GM20431 (cell line): ENCODE results near the gene UGT1A9.

ENCODE experiments used
- in situ Hi-C: fragments of 300-500 bp; cut with MseI, MboI; formaldehyde crosslinking; loops from one replicate; pipeline ENCODE4 v1.15.0; 2020; ENCODE audit warnings: low sequenced_read_pairs; ENCODE audit not compliant: unreplicated experiment

Gene UGT1A9

GRCh38 chr2:233791883-233792329 lies 120.2 kb downstream of the UGT1A9 start:
- in situ Hi-C loops = no loop called here

DNA sequence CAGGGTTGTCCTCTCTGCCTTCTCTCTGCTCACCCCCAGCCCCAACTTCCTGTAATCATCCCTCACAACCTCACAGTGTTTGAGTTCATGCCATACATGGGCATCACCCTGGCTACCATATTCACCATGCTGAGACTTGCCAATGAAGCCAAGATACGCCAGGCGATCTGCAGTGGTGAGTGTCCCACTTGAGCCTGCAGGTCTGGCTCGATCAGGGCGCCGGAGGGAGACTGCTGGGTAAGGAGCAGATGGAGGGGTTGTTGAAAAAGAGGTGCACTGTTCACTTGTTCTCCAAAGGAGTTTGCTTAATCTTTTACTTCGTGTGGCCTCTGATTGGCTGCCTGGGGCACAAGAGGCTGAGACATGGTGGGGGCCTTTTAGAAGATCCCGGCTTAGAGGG lies 121.0 kb downstream of the UGT1A9 start:
- in situ Hi-C loops = no loop called here

GRCh38 chr2:233793465-233794127 lies 121.9 kb downstream of the UGT1A9 start:
- in situ Hi-C loops = no loop called here

DNA sequence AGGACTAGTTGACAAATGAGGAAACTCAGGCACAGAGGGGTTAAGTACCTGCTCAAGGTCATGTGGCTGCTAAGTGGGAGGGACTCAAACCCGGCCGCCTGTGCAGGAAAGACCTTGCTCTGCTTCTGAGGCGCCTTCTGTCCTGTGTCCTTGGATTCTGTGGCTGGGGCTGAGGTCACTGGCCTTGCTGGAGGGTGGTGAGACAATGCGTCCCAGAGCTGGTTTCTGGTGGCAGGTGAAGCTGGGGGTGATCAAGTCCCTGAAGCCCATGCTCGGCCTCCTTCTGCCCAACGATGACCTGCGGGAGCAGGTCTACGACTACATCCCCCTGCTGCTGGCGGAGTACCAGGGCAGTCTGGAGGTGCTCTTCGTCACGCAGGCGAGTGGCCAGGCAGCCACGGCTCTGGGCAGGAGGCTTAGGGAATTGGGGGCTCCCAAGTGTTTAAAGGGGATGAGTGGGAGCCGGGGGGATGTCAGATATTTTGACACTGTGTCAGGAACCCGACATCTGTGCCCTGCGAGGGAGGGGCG lies 122.5 kb downstream of the UGT1A9 start:
- in situ Hi-C loops = no loop called here

- in situ Hi-C loops = no loop called here
These were observed 124.1 kb downstream of the UGT1A9 start for GRCh38 chr2:233795735-233796171.

DNA sequence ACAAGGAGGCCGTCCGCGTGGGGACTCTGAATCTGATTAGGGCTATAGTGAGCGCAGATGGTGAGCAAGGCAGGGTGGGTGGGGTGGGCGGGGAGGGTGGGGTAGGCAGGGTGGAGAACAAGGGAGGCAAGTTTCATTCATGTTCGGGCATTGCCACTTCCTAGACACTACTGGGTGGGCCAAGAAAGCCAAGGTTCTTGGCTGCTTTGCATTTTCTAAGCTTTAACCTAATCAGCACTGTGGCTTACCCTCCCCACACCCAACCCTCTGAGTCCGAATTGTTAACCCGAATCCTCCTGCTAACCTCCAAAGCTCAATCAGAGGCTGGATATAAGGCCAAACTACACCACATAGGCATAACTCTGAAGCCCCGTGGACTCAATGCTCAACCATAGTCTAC lies 124.6 kb downstream of the UGT1A9 start:
- in situ Hi-C loops = no loop called here

DNA sequence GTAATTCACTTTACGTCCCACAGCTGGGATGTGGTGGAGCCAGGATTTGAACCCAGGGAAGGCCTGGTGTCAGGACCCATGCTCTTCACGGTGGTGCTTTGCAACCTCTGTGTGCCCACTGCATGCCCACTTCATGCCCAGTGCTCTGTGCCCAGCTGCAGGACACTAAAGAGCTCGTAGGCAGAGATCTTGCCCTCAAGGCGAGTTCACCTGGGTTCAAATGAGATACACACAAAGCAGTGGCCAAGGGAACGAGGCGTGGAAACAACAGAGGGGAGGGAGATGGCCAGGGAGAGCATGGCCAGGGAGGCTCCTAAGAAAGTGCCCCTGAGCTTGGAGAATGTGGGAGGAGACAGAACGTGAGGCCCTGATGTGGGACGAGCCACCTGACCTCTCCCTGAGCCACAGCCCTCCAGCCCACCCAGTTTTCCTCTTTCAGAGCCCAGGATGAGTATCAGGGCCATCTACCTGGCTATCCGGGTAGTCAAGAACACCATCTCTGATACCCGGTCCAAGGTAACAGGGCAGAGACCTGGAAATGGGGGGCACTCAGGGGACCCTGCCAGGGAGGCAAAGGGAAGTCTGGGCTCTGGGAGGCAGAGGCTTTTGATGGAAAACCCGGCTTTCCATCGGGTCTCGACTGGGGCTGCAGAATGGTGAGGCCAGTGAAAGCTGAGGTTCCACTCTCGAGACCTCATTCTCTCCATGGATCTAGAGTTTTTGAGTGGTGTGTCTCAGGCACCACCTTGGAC lies 126.8 kb downstream of the UGT1A9 start:
- in situ Hi-C loops = no loop called here

- in situ Hi-C loops = no loop called here
These were observed 127.5 kb downstream of the UGT1A9 start for GRCh38 chr2:233799087-233799665.

- in situ Hi-C loops = no loop called here
These were observed 128.0 kb downstream of the UGT1A9 start for GRCh38 chr2:233799716-233800115.

- in situ Hi-C loops = no loop called here
These were observed 128.5 kb downstream of the UGT1A9 start for GRCh38 chr2:233800208-233800607.

- in situ Hi-C loops = no loop called here
These were observed 129.8 kb downstream of the UGT1A9 start for GRCh38 chr2:233801357-233802131.

GRCh38 chr2:233802132-233802815 lies 130.6 kb downstream of the UGT1A9 start:
- in situ Hi-C loops = no loop called here

- in situ Hi-C loops = no loop called here
These were observed 131.7 kb downstream of the UGT1A9 start for GRCh38 chr2:233803292-233803911.

DNA sequence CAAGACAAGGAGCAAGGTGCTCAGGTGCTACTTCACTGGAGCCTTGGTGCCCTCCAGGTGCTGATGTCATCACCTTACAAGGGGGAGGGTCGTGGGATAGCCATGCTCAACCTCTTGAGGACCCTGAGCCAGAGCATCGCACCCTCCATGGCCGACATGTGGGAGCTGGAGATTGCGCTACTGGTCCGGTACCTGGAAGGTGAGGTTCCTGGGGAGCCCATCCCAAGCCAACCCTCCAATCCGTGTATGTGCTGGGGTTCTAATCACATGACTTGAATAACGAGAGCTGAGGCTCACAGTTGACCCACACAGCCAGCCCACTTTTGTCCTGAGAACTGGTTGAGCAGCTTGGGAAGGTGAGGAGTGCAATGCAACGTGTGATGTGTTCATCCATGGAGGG lies 132.3 kb downstream of the UGT1A9 start:
- in situ Hi-C loops = no loop called here

DNA sequence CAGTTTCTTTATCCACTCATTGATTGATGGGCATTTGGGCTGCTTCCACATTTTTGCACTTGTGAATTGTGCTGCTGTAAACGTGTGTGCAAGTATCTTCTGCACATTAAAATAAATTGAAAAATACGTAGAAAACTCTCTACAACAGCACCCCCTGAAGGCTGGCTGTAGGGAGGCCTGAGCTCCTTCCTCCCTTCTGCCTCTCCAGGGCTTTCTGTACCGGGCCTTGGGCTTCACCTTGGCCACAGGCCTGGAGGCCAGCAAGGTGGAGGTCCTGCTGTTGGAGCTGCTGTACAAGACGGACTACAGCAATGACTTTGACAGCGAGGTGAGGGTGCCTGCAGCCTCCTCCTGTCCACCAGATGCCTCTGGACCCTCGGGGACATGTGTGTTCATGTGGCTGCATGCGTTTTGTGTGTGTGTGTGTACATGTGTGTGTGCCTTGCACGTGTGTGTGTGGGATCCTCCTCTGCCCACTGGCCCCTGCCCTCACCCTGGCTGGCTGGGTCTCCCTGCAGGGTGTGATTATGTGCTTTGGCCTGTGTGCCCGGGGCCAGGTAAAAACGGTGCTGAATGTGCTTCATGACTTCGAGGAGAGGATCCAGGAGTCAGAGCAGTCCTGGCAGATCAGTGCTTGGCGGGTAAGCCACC lies 135.6 kb downstream of the UGT1A9 start:
- in situ Hi-C loops = no loop called here

DNA sequence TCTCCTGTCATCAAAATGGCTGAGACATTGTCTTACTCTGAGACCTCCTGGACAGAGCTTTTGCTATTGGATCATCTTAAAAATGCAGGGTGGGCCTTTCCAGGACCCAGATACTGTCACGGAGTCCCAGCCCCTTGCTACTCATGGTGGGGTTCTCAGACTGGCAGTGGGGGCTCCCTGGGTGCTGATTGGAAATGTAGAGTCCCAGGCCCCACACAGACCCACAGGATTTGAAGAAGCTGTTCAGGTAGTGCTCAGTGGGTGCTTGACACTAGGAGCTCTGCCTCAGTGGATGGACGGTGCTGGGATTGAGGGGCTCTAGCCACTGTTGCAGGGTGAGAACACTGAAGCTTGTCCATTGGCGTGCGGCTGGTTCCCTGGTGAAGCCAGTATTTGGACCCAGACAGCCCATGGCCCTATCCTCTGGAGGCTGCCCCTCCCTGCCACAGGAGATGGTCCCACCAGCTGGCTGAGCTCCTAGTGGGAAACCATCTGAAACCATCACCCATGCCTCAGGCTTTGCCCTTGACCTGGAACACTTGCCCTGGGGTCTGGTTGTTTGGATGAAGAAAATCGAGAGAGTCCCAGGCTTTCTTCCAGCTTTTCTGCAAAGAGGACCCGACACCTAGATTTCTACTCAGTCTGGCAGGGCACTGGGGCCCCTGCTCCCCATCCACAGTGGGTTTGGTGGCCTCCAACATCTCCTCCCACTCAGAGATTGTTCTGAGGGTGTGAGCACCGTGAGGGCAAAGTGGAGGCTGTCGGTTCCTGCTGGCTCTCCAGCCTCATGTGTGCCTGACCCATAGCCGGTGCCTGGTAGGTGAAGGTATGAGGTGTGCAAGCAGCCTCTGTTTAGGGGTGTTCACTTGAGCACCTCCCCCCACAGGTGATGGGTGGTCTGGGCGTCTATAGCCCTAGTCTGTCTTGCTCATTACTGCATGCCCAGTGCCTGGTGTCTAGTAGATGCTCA lies 136.6 kb downstream of the UGT1A9 start:
- in situ Hi-C loops = no loop called here

DNA sequence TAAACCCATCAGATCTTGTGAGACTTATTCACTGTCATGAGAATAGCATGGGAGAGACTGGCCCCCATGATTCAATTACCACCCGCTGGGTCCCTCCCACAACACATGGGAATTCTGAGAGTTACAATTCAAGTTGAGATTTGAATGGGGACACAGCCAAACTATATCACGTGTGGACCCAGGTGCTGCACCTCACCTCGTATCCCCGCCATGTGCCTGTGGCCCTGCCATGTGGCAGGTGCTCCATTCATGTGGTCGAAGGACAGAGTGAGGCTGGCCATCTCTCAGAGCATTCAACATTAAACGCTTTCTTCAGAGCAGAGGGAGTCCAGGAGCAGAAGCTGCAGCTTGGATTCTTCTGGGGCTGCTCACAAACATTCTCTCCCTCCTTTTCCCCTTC lies 138.7 kb downstream of the UGT1A9 start:
- in situ Hi-C loops = no loop called here

- in situ Hi-C loops = no loop called here
These were observed 139.4 kb downstream of the UGT1A9 start for GRCh38 chr2:233811087-233811486.
